AG10803 (cell line): ENCODE measurements around the gene NUDT21.

Source experiments
- DNase-seq: peaks from one replicate; pipeline ENCODE4 v3.0.0; 2010; ENCODE audit warnings: low read depth
- H3K4me3 ChIP-seq: 2 replicates; pipeline ENCODE4 v1.5.1; 2011; ENCODE audit warnings: mild to moderate bottlenecking, low read length, control low read depth
- CTCF ChIP-seq: conservative IDR thresholded peaks from 2 replicates; pipeline ENCODE4 v1.5.1; 2011; ENCODE audit warnings: mild to moderate bottlenecking, low read length, control low read depth, inconsistent platforms

The NUDT21 gene

GRCh38 chr16:56462064-56462796 is 11.1 kb upstream of the NUDT21 start:
- no peak for TF ChIP-seq CTCF
- no peak for DNase-seq
- H3K4me3 ChIP-seq, result no peak overlapping the region

GRCh38 chr16:56460101-56460500 is 9.0 kb upstream of the NUDT21 start:
- H3K4me3 ChIP-seq, result no peak overlapping the region
- peak; percentile 24 for DNase-seq
- no peak for TF ChIP-seq CTCF

- no peak overlapping the region for H3K4me3 ChIP-seq
- DNase-seq, result no peak
- TF ChIP-seq CTCF, result no peak
Observed at GRCh38 chr16:56457927-56458470, 6.9 kb upstream of the NUDT21 start.

- peak overlapping the region; percentile 81 for H3K4me3 ChIP-seq
- no peak for TF ChIP-seq CTCF
- DNase-seq, result peak; percentile 55
Observed at GRCh38 chr16:56451753-56452689, 889 bp upstream of the NUDT21 start.

- no peak for TF ChIP-seq CTCF
- peak; percentile 15 for DNase-seq
- H3K4me3 ChIP-seq, result peak overlapping the region; percentile 81
Observed at GRCh38 chr16:56450275-56450985, 702 bp downstream of the NUDT21 start.

GRCh38 chr16:56448005-56448404 is 3.1 kb downstream of the NUDT21 start:
- H3K4me3 ChIP-seq, result no peak overlapping the region
- TF ChIP-seq CTCF, result no peak
- no peak for DNase-seq
